Left lung (tissue), 10 donors: ENCODE data around the gene EPHA10. TPM values are rescaled to one million over a fixed set of nuclear protein-coding genes. Genes with fewer than 3 reads are reported as not detected.
A peak's percentile ranks its signal among the peaks of the same experiment; 100 is the strongest.
"Not testable (repeated sequence)": the region's sequence is repeated elsewhere in the genome, so short reads cannot be mapped to it uniquely, and the experiment has no call there.

ENCODE experiments used
- ATAC-seq: fragments of 200-7000 bp; cut with Tn5 transposase; one replicate; pipeline ENCODE4 v1.9.1; 2020; ENCODE audit warnings: moderate library complexity
- DNase-seq, 4 donors: peaks; one replicate each; pipeline ENCODE4 v3.0.0-alpha.2; 2013 to 2020
- H3K27ac ChIP-seq, 2 donors: fragments of 200-600 bp; sonication (generic) in 1 of 2; one replicate each; pipeline versions ENCODE4 v1.5.0 to v1.8.0; 2020 to 2021
- H3K27me3 ChIP-seq, 2 donors: fragments of 200-600 bp; sonication (generic) in 1 of 2; one replicate each; pipeline versions ENCODE4 v1.5.0 to v1.8.0; 2020 to 2021
- H3K36me3 ChIP-seq, 2 donors: fragments of 200-600 bp; sonication (generic) in 1 of 2; one replicate each; pipeline versions ENCODE4 v1.5.0 to v1.8.0; 2020 to 2021
- H3K4me1 ChIP-seq, 2 donors: fragments of 200-600 bp; one replicate each; pipeline ENCODE4 v1.8.0; 2021
- H3K4me3 ChIP-seq, 2 donors: fragments of 200-600 bp; sonication (generic) in 1 of 2; one replicate each; pipeline versions ENCODE4 v1.5.0 to v1.8.0; 2020 to 2021; ENCODE audit warnings: mild to moderate bottlenecking in 1 of 2
- H3K9me3 ChIP-seq, 2 donors: fragments of 200-600 bp; sonication (generic) in 1 of 2; one replicate each; pipeline versions ENCODE4 v1.5.0 to v1.8.0; 2020 to 2021
- CTCF ChIP-seq, 2 donors: fragments of 200-600 bp; sonication (generic) in 1 of 2; IDR thresholded peaks; one replicate each; pipeline versions ENCODE4 v1.5.0 to v1.8.0; 2021; ENCODE audit warnings: antibody characterized with exemption in 2 of 2
- intact Hi-C, 2 donors: fragments of 100-400 bp; cut with DNase I; formaldehyde crosslinking; loops; one replicate each; pipeline versions ENCODE4 v1.11.2 to v1.14.2; 2022
- polyA plus RNA-seq, 6 donors: library from polyadenylated mRNA; unstranded; fragments of 120-200 nt; gene quantifications; one replicate each; pipeline ENCODE4 v1.2.1, GENCODE V29; 2013; ENCODE audit not compliant: insufficient read length in 6 of 6
- total RNA-seq, 2 donors: library from RNA; stranded (reverse); fragmentation: NEBNext Ultra II Directional; extraction: Animal tissue kit (Norgen Biotek cat#: 25700); gene quantifications; one replicate each; pipeline ENCODE4 v1.2.1, GENCODE V29; 2021
- donor health status: DM: no; HTN: yes; CAD: no.
- donor health status: DM: no; HTN: no; CAD: no.

EPHA10 gene
- total and polyA plus RNA-seq, 8 donors: 0.13 to 3.2 (median 0.22) TPM

- DNase-seq (no peak), ATAC-seq (no peak)
- no peaks in the 10 kb centered on the region for H3K4me1 ChIP-seq
- H3K36me3 ChIP-seq: no peaks in the 10 kb centered on the region
- H3K27me3 ChIP-seq: peaks cover 0 to 52% of the 10 kb centered on the region in 2 donors
- no peak for TF ChIP-seq CTCF (IDR thresholded peaks at IDR 0.05)
- no peak overlapping the region for H3K4me3 ChIP-seq
- intact Hi-C loops: no loop called here
- no peaks in the 10 kb centered on the region for H3K9me3 ChIP-seq
- no peak overlapping the region for H3K27ac ChIP-seq
These were observed 23.8 kb downstream of the EPHA10 start for GRCh38 chr1:37741130-37741529.

GRCh38 chr1:37739222-37739621 lies 25.7 kb downstream of the EPHA10 start:
- Histone ChIP-seq H3K36me3 (no peaks in the 10 kb centered on the region), H3K9me3 (no peaks in the 10 kb centered on the region), H3K4me3 (no peak overlapping the region), H3K4me1 (no peaks in the 10 kb centered on the region), H3K27ac (no peak overlapping the region), H3K27me3 (peaks cover 0 to 57% of the 10 kb centered on the region in 2 donors)
- intact Hi-C loops: no loop called here
- ATAC-seq (peak; percentile 96), DNase-seq (no peak)
- TF ChIP-seq CTCF (IDR thresholded peaks at IDR 0.05): no peak

GRCh38 chr1:37738619-37739018 lies 26.3 kb downstream of the EPHA10 start:
- H3K27me3 ChIP-seq: peaks cover 4 to 61% of the 10 kb centered on the region in 2 donors
- intact Hi-C loops, DNase-seq, H3K27ac ChIP-seq, H3K9me3 ChIP-seq, H3K4me3 ChIP-seq, ATAC-seq, H3K36me3 ChIP-seq, H3K4me1 ChIP-seq: not testable (repeated sequence)

GRCh38 chr1:37737975-37738374 lies 26.9 kb downstream of the EPHA10 start:
- H3K36me3 ChIP-seq, ATAC-seq, DNase-seq, H3K9me3 ChIP-seq, H3K27ac ChIP-seq, intact Hi-C loops, H3K4me3 ChIP-seq, H3K4me1 ChIP-seq: not testable (repeated sequence)
- peaks cover 7 to 61% of the 10 kb centered on the region in 2 donors for H3K27me3 ChIP-seq

GRCh38 chr1:37734629-37735591 lies 30.0 kb downstream of the EPHA10 start:
- ATAC-seq: peak; percentile 58
- Histone ChIP-seq H3K4me1 (no peaks in the 10 kb centered on the region), H3K27ac (no peak overlapping the region), H3K4me3 (no peak overlapping the region), H3K27me3 (peaks cover 7 to 48% of the 10 kb centered on the region in 2 donors), H3K36me3 (no peaks in the 10 kb centered on the region), H3K9me3 (no peaks in the 10 kb centered on the region)
- intact Hi-C loops: no loop called here
- no peak for TF ChIP-seq CTCF (IDR thresholded peaks at IDR 0.05)
- no peak for DNase-seq

GRCh38 chr1:37732111-37732780 lies 32.7 kb downstream of the EPHA10 start:
- Histone ChIP-seq H3K4me3 (no peak overlapping the region), H3K36me3 (no peaks in the 10 kb centered on the region), H3K27me3 (peaks cover 7 to 43% of the 10 kb centered on the region in 2 donors), H3K9me3 (no peaks in the 10 kb centered on the region), H3K4me1 (no peaks in the 10 kb centered on the region), H3K27ac (no peak overlapping the region)
- TF ChIP-seq CTCF (IDR thresholded peaks at IDR 0.05): no peak
- DNase-seq (no peak), ATAC-seq (no peak)
- intact Hi-C loops: no loop called here
